Naive thymus-derived CD4-positive, alpha-beta T cell (primary cell): ENCODE measurements around the gene CD72. TPM values are rescaled to one million over a fixed set of nuclear protein-coding genes. Genes with fewer than 3 reads are reported as not detected.

Experiments
- ATAC-seq: fragments of 150-1000 bp; cut with Tn5 transposase; 2 replicates; pipeline ENCODE4 v1.10.0; 2021; ENCODE audit warnings: mild to moderate bottlenecking, moderate library complexity
- CTCF ChIA-PET: fragments of 350-600 bp; sonication (Branson Sonifier 250); formaldehyde crosslinking; loops from one replicate; lab custom pipeline; 2021; ENCODE audit warnings: antibody characterized with exemption; lab: Charles Lee
- POLR2A ChIA-PET: fragments of 350-600 bp; sonication (Branson Sonifier 250); formaldehyde crosslinking; loops from one replicate; lab custom pipeline; 2021; ENCODE audit warnings: antibody characterized with exemption, inconsistent platforms; lab: Charles Lee
- DNase-seq, 9 donors: peaks; one replicate each; pipeline versions ENCODE4 v3.0.0 to v3.0.0-alpha.2; 2020 to 2022; ENCODE audit warnings: mixed read lengths in 1 of 9
- H3K27ac ChIP-seq: one replicate; pipeline ENCODE4 v1.7.0; 2013; ENCODE audit warnings: mild to moderate bottlenecking, low read depth, low read length, moderate library complexity
- H3K27me3 ChIP-seq, 2 donors: one replicate each; pipeline ENCODE4 v1.7.0; 2013; ENCODE audit warnings: low read length in 2 of 2, mild to moderate bottlenecking in 2 of 2, moderate library complexity in 2 of 2; ENCODE audit not compliant: control insufficient read depth in 2 of 2, insufficient read depth in 2 of 2
- H3K36me3 ChIP-seq, 3 experiments: 1 replicate in 2 of 3; 2 replicates in 1 of 3; pipeline ENCODE4 v1.7.0; 2013; ENCODE audit warnings: low read length in 3 of 3, mild to moderate bottlenecking in 3 of 3, moderate library complexity in 1 of 3; ENCODE audit not compliant: insufficient read depth in 3 of 3, control insufficient read depth in 2 of 3
- H3K4me1 ChIP-seq, 2 donors: one replicate each; pipeline ENCODE4 v1.7.0; 2013; ENCODE audit warnings: low read length in 2 of 2, mild to moderate bottlenecking in 2 of 2, moderate library complexity in 1 of 2; ENCODE audit not compliant: control insufficient read depth in 2 of 2, insufficient read depth in 2 of 2
- H3K4me3 ChIP-seq: 2 replicates; pipeline ENCODE4 v1.7.0; 2013; ENCODE audit warnings: mild to moderate bottlenecking, low read length
- H3K9me3 ChIP-seq, 3 experiments: 1 replicate in 2 of 3; 2 replicates in 1 of 3; pipeline ENCODE4 v1.7.0; 2013; ENCODE audit warnings: low read length in 3 of 3; ENCODE audit not compliant: control insufficient read depth in 2 of 3
- H3K27ac Mint-ChIP-seq, 9 donors: one replicate each; pipeline ENCODE4 v1.8.0; 2020 to 2022; ENCODE audit warnings: mixed read lengths in 9 of 9, mild to moderate bottlenecking in 8 of 9, moderate library complexity in 5 of 9, inconsistent platforms in 2 of 9
- H3K27me3 Mint-ChIP-seq, 5 donors: one replicate each; pipeline ENCODE4 v1.8.0; 2021 to 2022; ENCODE audit warnings: mixed read lengths in 5 of 5, mild to moderate bottlenecking in 1 of 5
- H3K36me3 Mint-ChIP-seq, 5 donors: one replicate each; pipeline ENCODE4 v1.8.0; 2020 to 2022; ENCODE audit warnings: mixed read lengths in 5 of 5, mild to moderate bottlenecking in 3 of 5, inconsistent platforms in 1 of 5
- H3K4me1 Mint-ChIP-seq, 7 donors: one replicate each; pipeline ENCODE4 v1.8.0; 2020 to 2022; ENCODE audit warnings: mixed read lengths in 7 of 7, mild to moderate bottlenecking in 3 of 7, inconsistent platforms in 1 of 7
- H3K4me3 Mint-ChIP-seq, 10 donors: one replicate each; pipeline ENCODE4 v1.8.0; 2020 to 2022; ENCODE audit warnings: mild to moderate bottlenecking in 10 of 10, mixed read lengths in 10 of 10, moderate library complexity in 6 of 10, inconsistent platforms in 2 of 10
- H3K9me3 Mint-ChIP-seq, 11 donors: one replicate each; pipeline ENCODE4 v1.8.0; 2020 to 2022; ENCODE audit warnings: mixed read lengths in 11 of 11, mild to moderate bottlenecking in 4 of 11, inconsistent platforms in 1 of 11, moderate library complexity in 1 of 11
- intact Hi-C, 2 donors: fragments of 100-400 bp; cut with micrococcal nuclease; formaldehyde crosslinking; loops; one replicate each; pipeline ENCODE4 v1.15.1; 2023
- polyA plus RNA-seq, 2 donors: library from polyadenylated mRNA; unstranded; fragments of 300-500 nt; fragmentation: Illumina TruSeq; gene quantifications; one replicate each; pipeline ENCODE4 v1.2.3, GENCODE V29; 2021
- total RNA-seq, 6 experiments: library from RNA in 5 of 6; stranded (reverse) in 5 of 6; gene quantifications; 1 replicate in 5 of 6; 2 replicates in 1 of 6; pipeline ENCODE4 v1.2.3 and lab custom pipeline; 2021 to 2026

CD72 gene
- total and polyA plus RNA-seq, 7 experiments from 2014 or later = 0.40 to 12.1 (median 5.2) TPM

DNA sequence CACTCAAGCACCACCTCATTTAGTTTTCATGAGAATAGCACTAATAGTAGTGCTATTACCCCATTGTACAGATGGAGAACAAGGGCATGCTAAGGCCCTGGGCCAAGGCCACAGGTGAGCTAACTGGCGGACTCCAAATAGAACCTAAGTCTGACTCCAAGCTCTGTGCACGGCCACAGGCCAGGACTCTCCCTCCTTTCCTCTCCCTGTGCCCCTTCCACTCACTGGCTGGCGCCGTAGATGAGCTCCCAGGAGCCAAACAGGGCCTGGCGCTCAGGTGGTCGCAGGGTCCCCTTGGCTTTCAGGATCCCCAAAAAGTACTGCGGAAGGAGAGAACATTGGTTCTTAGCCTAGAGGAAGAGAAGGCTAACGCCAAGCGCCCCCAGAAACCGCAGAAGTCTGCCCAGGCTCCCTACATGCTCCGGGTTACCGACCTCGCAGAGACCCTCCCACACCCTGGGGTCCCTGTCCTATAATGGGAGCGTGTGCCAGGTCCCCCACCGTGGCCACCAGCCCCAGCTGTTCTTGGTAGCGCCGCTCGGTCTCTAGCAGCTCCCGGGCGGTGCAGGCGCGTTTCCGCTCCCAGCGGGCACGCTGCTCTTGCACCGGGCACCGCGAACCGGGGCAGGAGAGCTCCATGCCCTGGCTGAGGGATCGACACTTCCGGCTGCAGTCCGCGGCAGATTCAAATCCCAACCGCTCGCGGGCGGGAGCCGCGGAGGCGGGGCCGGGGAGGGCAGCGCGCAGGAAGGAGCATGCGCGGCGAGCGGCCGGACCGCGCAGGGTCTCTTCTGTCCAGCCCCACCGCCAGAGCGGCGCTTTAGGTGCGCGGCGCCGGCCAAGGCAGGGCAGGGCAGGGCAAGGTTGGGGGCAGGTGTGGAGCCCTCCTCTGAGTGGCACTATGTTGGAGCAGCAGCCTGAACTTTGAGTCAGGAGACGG, 46.6 kb upstream of the CD72 start, which contains the start of gene ARHGEF39:
ARHGEF39 (minus strand) TSS at position 665 of the 940 bp plus-strand sequence; CDS start at position 639, 26 bp downstream.
- H3K4me1 ChIP-seq = peaks cover 29% of the 10 kb centered on the region in 2 donors
- ChIA-PET CTCF (interaction anchor here (0.8 to 10.2 kb wide), 13 partner anchors 11 to 161 kb away, joined by 3 to 107 read pairs (median 6); no protein-coding TSS in a partner anchor), POLR2A (interaction anchor here (0.5 to 11.8 kb wide), 14 partner anchors 8 to 1843 kb away, joined by 3 to 264 read pairs (median 4); partner anchors contain the start of genes CA9, CREB3 and SIT1)
- peak within 1 kb of the TSS; percentile 69 for H3K4me3 ChIP-seq
- Mint-ChIP-seq H3K27me3 (no peaks in the 10 kb centered on the region), H3K9me3 (peaks cover 0 to 8% (median 0%) of the 10 kb centered on the region in 11 donors), H3K27ac (peak within 1 kb of the TSS; percentile 60 to 100 (median 80)), H3K36me3 (peaks cover 0 to 20% (median 10%) of the 10 kb centered on the region in 5 donors), H3K4me1 (peaks cover 39 to 66% (median 64%) of the 10 kb centered on the region in 7 donors), H3K4me3 (peak within 1 kb of the TSS; percentile 82 to 94 (median 87))
- H3K27ac ChIP-seq = peak within 1 kb of the TSS; percentile 54
- H3K36me3 ChIP-seq = peaks cover 0 to 9% (median 8%) of the 10 kb centered on the region in 3 experiments
- intact Hi-C loops = loop anchor here (1.0 to 2.0 kb wide), 3 partner anchors 8 to 18 kb away; no protein-coding TSS in a partner anchor
- peak; percentile 78 for ATAC-seq
- DNase-seq = peak; percentile 47 to 87 (median 59)
- H3K9me3 ChIP-seq = no peaks in the 10 kb centered on the region
- no peaks in the 10 kb centered on the region for H3K27me3 ChIP-seq

DNA sequence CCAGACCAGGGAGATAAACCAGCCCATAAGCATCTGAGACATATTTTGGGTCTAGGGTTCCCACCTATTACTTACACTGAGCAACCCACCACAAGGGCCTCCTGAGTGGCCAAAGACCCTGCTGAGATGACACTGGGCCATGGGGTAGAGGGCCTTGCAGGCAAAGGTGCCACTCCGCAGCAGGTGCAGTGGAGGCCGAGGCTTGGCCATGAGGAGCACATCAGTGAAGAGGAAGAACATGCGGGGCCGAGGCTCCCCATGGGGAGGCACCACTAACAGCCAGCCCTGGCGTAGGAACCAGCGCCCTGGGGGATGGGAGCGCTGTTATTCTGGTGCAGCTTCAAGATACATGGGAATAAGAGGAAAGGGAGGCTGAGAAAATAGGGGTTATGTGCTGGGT, 44.2 kb upstream of the CD72 start:
- Histone ChIP-seq H3K27me3 (no peaks in the 10 kb centered on the region), H3K27ac (peak overlapping the region; percentile 50), H3K4me3 (peak overlapping the region; percentile 40), H3K4me1 (peaks cover 39 to 43% of the 10 kb centered on the region in 2 donors), H3K9me3 (no peaks in the 10 kb centered on the region), H3K36me3 (peaks cover 0 to 12% (median 9%) of the 10 kb centered on the region in 3 experiments)
- H3K4me1 Mint-ChIP-seq = peaks cover 48 to 86% (median 80%) of the 10 kb centered on the region in 7 donors
- peak overlapping the region in 9 of 10 donors; percentile 37 to 84 (median 73) for H3K4me3 Mint-ChIP-seq
- H3K27ac Mint-ChIP-seq = peak overlapping the region; percentile 49 to 100 (median 80)
- H3K27me3 Mint-ChIP-seq = peaks cover 0 to 6% (median 0%) of the 10 kb centered on the region in 5 donors
- peaks cover 0 to 28% (median 16%) of the 10 kb centered on the region in 5 donors for H3K36me3 Mint-ChIP-seq
- no peak for ATAC-seq
- POLR2A ChIA-PET = interaction anchor here (0.9 to 11.8 kb wide), 6 partner anchors 9 to 68 kb away, joined by 3 to 264 read pairs (median 4); partner anchors contain the start of gene SIT1
- DNase-seq = no peak
- H3K9me3 Mint-ChIP-seq = peaks cover 0 to 11% (median 0%) of the 10 kb centered on the region in 11 donors
- CTCF ChIA-PET = interaction anchor here (1.1 to 10.2 kb wide), 7 partner anchors 13 to 66 kb away, joined by 3 to 107 read pairs (median 7); partner anchors contain the start of genes CD72 and SIT1
- intact Hi-C loops = no loop called here

DNA sequence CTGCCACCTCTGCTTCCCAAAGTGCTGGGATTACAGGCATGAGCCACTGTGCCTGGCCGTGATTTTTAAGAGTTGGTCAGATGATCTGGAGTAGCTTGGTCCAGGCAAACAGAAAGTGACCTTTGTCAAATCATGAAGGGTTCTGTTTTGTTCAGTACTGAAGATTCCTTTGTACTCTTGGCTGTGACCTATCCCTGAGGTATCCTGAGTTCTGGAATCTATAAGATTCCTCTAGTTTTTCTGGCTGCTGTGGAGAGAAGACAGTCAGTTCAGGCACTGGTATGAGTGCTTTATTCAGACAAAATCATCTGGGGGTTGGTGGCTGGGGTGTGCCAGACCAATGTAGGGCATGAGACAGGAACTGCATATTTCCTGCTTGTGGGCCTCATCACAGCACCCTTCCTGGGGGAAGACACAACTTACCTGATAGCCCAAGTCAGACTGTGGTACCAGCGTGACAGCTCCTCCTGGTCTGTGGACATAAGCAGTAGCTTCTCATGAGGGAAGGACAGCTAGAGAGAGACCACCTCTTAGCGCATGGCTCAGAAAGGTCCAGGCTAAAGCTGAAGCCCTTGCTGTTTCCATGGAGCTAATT, 43.6 kb upstream of the CD72 start:
- H3K36me3 Mint-ChIP-seq = peaks cover 0 to 28% (median 16%) of the 10 kb centered on the region in 5 donors
- ATAC-seq = no peak
- peak overlapping the region; percentile 65 to 84 (median 73) for H3K4me3 Mint-ChIP-seq
- intact Hi-C loops = no loop called here
- H3K4me3 ChIP-seq = peak overlapping the region; percentile 40
- no peaks in the 10 kb centered on the region for H3K27me3 ChIP-seq
- peak in 4 of 9 donors; percentile 14 to 38 (median 34) for DNase-seq
- peaks cover 0 to 6% (median 0%) of the 10 kb centered on the region in 5 donors for H3K27me3 Mint-ChIP-seq
- no peaks in the 10 kb centered on the region for H3K9me3 ChIP-seq
- H3K27ac ChIP-seq = peak overlapping the region; percentile 50
- H3K27ac Mint-ChIP-seq = peak overlapping the region; percentile 56 to 100 (median 80)
- peaks cover 39 to 49% of the 10 kb centered on the region in 2 donors for H3K4me1 ChIP-seq
- CTCF ChIA-PET = interaction anchor here (1.1 to 10.2 kb wide), 6 partner anchors 15 to 67 kb away, joined by 3 to 107 read pairs (median 42); partner anchors contain the start of genes CD72 and SIT1
- peaks cover 0 to 13% (median 0%) of the 10 kb centered on the region in 11 donors for H3K9me3 Mint-ChIP-seq
- peaks cover 52 to 92% (median 86%) of the 10 kb centered on the region in 7 donors for H3K4me1 Mint-ChIP-seq
- POLR2A ChIA-PET = interaction anchor here (0.7 to 11.8 kb wide), 7 partner anchors 9 to 69 kb away, joined by 3 to 264 read pairs (median 4); partner anchors contain the start of gene SIT1
- peaks cover 0 to 12% (median 9%) of the 10 kb centered on the region in 3 experiments for H3K36me3 ChIP-seq

DNA sequence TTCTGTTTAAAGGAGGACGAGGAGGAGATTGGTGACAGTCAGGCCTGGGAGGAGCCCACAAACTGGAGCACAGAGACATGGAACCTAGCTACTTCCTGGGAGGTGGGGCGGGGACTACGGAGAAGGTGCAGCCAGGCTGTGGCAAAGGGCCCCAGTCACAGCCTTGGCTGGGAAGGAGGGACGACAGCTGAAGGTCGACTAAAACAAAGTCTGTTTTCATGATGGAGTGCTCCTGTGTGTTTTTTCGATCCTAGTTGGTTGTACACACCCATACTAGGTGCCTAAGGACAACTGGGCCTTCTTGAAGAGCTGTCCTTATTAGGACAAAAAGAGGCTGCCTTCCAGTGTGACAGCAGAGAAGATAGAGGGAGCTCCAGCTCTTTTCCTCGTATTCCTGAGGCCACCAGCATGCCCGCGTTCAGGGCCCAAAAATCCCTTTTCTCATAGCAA, 42.8 kb upstream of the CD72 start:
- peaks cover 0 to 6% (median 0%) of the 10 kb centered on the region in 5 donors for H3K27me3 Mint-ChIP-seq
- H3K4me3 Mint-ChIP-seq = peak overlapping the region; percentile 23 to 93 (median 49)
- intact Hi-C loops = no loop called here
- peak overlapping the region; percentile 30 to 100 (median 69) for H3K27ac Mint-ChIP-seq
- ATAC-seq = no peak
- H3K36me3 ChIP-seq = peaks cover 0 to 12% (median 9%) of the 10 kb centered on the region in 3 experiments
- no peaks in the 10 kb centered on the region for H3K9me3 ChIP-seq
- H3K4me1 Mint-ChIP-seq = peaks cover 57 to 93% (median 87%) of the 10 kb centered on the region in 7 donors
- H3K4me1 ChIP-seq = peaks cover 39 to 49% of the 10 kb centered on the region in 2 donors
- H3K4me3 ChIP-seq = peak overlapping the region; percentile 21
- ChIA-PET CTCF (interaction anchor here (1.1 to 10.2 kb wide), 10 partner anchors 14 to 166 kb away, joined by 3 to 107 read pairs (median 6); partner anchors contain the start of genes CD72, CREB3, SIT1 and TESK1), POLR2A (interaction anchor here (0.6 to 11.8 kb wide), 10 partner anchors 10 to 88 kb away, joined by 3 to 264 read pairs (median 4); partner anchors contain the start of genes CREB3, GBA2, RGP1 and SIT1)
- H3K36me3 Mint-ChIP-seq = peaks cover 0 to 25% (median 16%) of the 10 kb centered on the region in 5 donors
- peak overlapping the region; percentile 99 for H3K27ac ChIP-seq
- H3K9me3 Mint-ChIP-seq = peaks cover 0 to 13% (median 0%) of the 10 kb centered on the region in 11 donors
- no peaks in the 10 kb centered on the region for H3K27me3 ChIP-seq
- DNase-seq = no peak

DNA sequence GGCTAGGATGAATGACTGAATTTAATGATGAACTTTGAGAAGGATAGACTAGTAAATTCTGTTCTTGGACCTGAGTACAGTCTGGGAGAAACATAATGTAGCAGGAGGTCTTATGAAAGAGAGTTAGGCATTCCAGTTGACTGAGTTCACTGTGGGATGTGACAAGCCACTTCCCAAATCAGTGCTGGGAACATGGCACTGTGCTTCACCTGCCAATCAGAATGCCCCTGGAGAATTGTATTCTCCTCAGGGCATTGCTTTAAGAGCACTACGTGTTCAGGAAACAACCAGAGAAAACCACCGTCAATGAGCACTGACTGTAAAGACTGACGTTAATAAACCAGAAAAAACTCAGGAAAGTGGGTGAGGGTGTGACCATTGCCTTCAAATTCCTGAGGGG, 41.1 kb upstream of the CD72 start:
- Histone ChIP-seq H3K27ac (peak overlapping the region; percentile 99), H3K27me3 (no peaks in the 10 kb centered on the region), H3K4me3 (peak overlapping the region; percentile 94), H3K9me3 (no peaks in the 10 kb centered on the region), H3K4me1 (peaks cover 39 to 49% of the 10 kb centered on the region in 2 donors), H3K36me3 (peaks cover 0 to 12% (median 9%) of the 10 kb centered on the region in 3 experiments)
- POLR2A ChIA-PET = interaction anchor here (1.0 to 11.8 kb wide), 8 partner anchors 12 to 76 kb away, joined by 3 to 264 read pairs (median 9); partner anchors contain the start of genes CREB3, SIT1, TLN1 and TPM2
- CTCF ChIA-PET = interaction anchor here (0.8 to 10.2 kb wide), 11 partner anchors 10 to 97 kb away, joined by 3 to 107 read pairs (median 15); partner anchors contain the start of genes CD72, CREB3, SIT1 and TESK1
- H3K27me3 Mint-ChIP-seq = peaks cover 0 to 6% (median 0%) of the 10 kb centered on the region in 5 donors
- intact Hi-C loops = loop anchor here in 1 of 2 donors (2.0 to 5.0 kb wide), 2 partner anchors 37 to 547 kb away; no protein-coding TSS in a partner anchor
- ATAC-seq (no peak), DNase-seq (no peak)
- peaks cover 0 to 13% (median 0%) of the 10 kb centered on the region in 11 donors for H3K9me3 Mint-ChIP-seq
- peak overlapping the region; percentile 78 to 95 (median 90) for H3K4me3 Mint-ChIP-seq
- peaks cover 0 to 25% (median 16%) of the 10 kb centered on the region in 5 donors for H3K36me3 Mint-ChIP-seq
- peak overlapping the region; percentile 88 to 100 (median 98) for H3K27ac Mint-ChIP-seq
- H3K4me1 Mint-ChIP-seq = peaks cover 52 to 86% (median 82%) of the 10 kb centered on the region in 7 donors
